Activated T-helper 1 cell treated with anti-CD3 and anti-CD28 coated beads, Interleukin-2, amount 50 U/mL, for 16 hours (primary cell): ENCODE results near the gene HSPA2.

Source experiments
- DNase-seq, 2 donors: peaks; one replicate each; pipeline ENCODE4 v3.0.0-alpha.2; 2020; ENCODE audit warnings: low read depth in 1 of 2, low spot score in 1 of 2

The HSPA2 gene

GRCh38 chr14:64540208-64541202 lies at the start of gene HSPA2:
Gene HSPA2 (plus strand): TSS chr14:64540741. CDS start chr14:64540850, 109 bp downstream.
- DNase-seq: peak; percentile 81 to 91

GRCh38 chr14:64491637-64492036 lies 48.9 kb upstream of the HSPA2 start:
- DNase-seq: no peak

GRCh38 chr14:64493455-64493854 lies 47.1 kb upstream of the HSPA2 start:
- no peak for DNase-seq

GRCh38 chr14:64495252-64495651 lies 45.3 kb upstream of the HSPA2 start:
- DNase-seq: no peak

GRCh38 chr14:64496764-64497163 lies 43.8 kb upstream of the HSPA2 start:
- DNase-seq: no peak

- no peak for DNase-seq
These were observed 40.5 kb upstream of the HSPA2 start for GRCh38 chr14:64500088-64500487.

GRCh38 chr14:64501411-64502171 lies 39.0 kb upstream of the HSPA2 start:
- DNase-seq: no peak

- no peak for DNase-seq
These were observed 38.1 kb upstream of the HSPA2 start for GRCh38 chr14:64502456-64502855.

- DNase-seq: no peak
These were observed 37.6 kb upstream of the HSPA2 start for GRCh38 chr14:64502887-64503433.

- DNase-seq: peak; percentile 88 to 93
These were observed 36.9 kb upstream of the HSPA2 start, which contains the start of gene ZBTB25 for GRCh38 chr14:64503434-64504309. Gene ZBTB25 (minus strand): TSS chr14:64503838. CDS start chr14:64490533, 13,305 bp downstream.

GRCh38 chr14:64504310-64504896 lies 36.1 kb upstream of the HSPA2 start, which contains the start of gene ZBTB1:
Gene ZBTB1 (plus strand): TSS chr14:64504770. CDS start chr14:64521505, 16,735 bp downstream.
- DNase-seq: peak; percentile 71 to 80

- DNase-seq: peak; percentile 66 to 71
These were observed 35.4 kb upstream of the HSPA2 start for GRCh38 chr14:64504897-64505794.

GRCh38 chr14:64506721-64507120 lies 33.8 kb upstream of the HSPA2 start:
- DNase-seq: no peak

- DNase-seq: peak in 1 of 2 donors; percentile 11
These were observed 33.0 kb upstream of the HSPA2 start for GRCh38 chr14:64507376-64508156.

- DNase-seq: no peak
These were observed 32.2 kb upstream of the HSPA2 start for GRCh38 chr14:64508215-64508776.

- DNase-seq: no peak
These were observed 31.5 kb upstream of the HSPA2 start for GRCh38 chr14:64509036-64509435.

GRCh38 chr14:64510825-64511671 lies 29.5 kb upstream of the HSPA2 start:
- DNase-seq: peak in 1 of 2 donors; percentile 54
